Peyer's patch (tissue), 4 donors: Measurements from ENCODE around the gene AHCY. TPM values are rescaled to one million over a fixed set of nuclear protein-coding genes. Genes with fewer than 3 reads are reported as not detected.

Source experiments
- DNase-seq, 3 donors: peaks; one replicate each; pipeline ENCODE4 v3.0.0-alpha.2; 2017 to 2019
- H3K27ac ChIP-seq, 4 donors: fragments of 200-600 bp; sonication (generic); one replicate each; pipeline ENCODE4 v1.5.1; 2016 to 2019
- H3K27me3 ChIP-seq, 2 donors: fragments of 200-600 bp; sonication (generic); one replicate each; pipeline ENCODE4 v1.5.1; 2019
- H3K36me3 ChIP-seq, 3 donors: fragments of 200-600 bp; sonication (generic); one replicate each; pipeline ENCODE4 v1.5.1; 2016 to 2019
- H3K4me1 ChIP-seq, 4 donors: fragments of 200-600 bp; sonication (generic); one replicate each; pipeline ENCODE4 v1.5.1; 2016 to 2019
- H3K4me3 ChIP-seq, 4 donors: fragments of 200-600 bp; sonication (generic); 1 replicate in 3 of 4; 2 replicates in 1 of 4; pipeline ENCODE4 v1.5.1; 2016 to 2019; ENCODE audit warnings: mild to moderate bottlenecking in 1 of 4
- H3K9me3 ChIP-seq, 4 donors: fragments of 200-600 bp; sonication (generic); one replicate each; pipeline ENCODE4 v1.5.1; 2016 to 2019; ENCODE audit warnings: mild to moderate bottlenecking in 1 of 4
- CTCF ChIP-seq, 6 experiments: fragments of 450-650 bp in 4 of 6; fragments of 200-600 bp in 2 of 6; sonication (generic) in 1 of 6; IDR thresholded peaks; one replicate each; pipeline ENCODE4 v1.5.1; 2017 to 2019; ENCODE audit warnings: antibody characterized with exemption in 6 of 6, mild to moderate bottlenecking in 3 of 6, moderate library complexity in 1 of 6
- POLR2A ChIP-seq, 2 donors: fragments of 450-650 bp; IDR thresholded peaks; one replicate each; pipeline ENCODE4 v1.5.1; 2017; ENCODE audit warnings: antibody characterized with exemption in 2 of 2, mild to moderate bottlenecking in 2 of 2, moderate library complexity in 2 of 2
- total RNA-seq, 4 donors: library from RNA; depleted of rRNA; stranded (reverse); fragments of >200 nt; gene quantifications; one replicate each; pipeline ENCODE4 v1.1.0, GENCODE V29; 2016

The AHCY gene
- total RNA-seq, 4 donors from 2014 or later, result 46.9 to 52.4 (median 49.4) TPM

GRCh38 chr20:34311118-34312023 is 8.2 kb upstream of the AHCY start:
- H3K9me3 ChIP-seq, result no peaks in the 10 kb centered on the region
- peaks cover 0 to 30% (median 5%) of the 10 kb centered on the region in 4 donors for H3K4me1 ChIP-seq
- H3K36me3 ChIP-seq, result no peaks in the 10 kb centered on the region
- peak overlapping the region in 2 of 4 donors; percentile 65 to 69 for H3K27ac ChIP-seq
- DNase-seq, result peak in 2 of 3 donors; percentile 85 to 88
- no peaks in the 10 kb centered on the region for H3K27me3 ChIP-seq
- H3K4me3 ChIP-seq, result peak overlapping the region in 2 of 4 donors; percentile 43 to 47
- TF ChIP-seq CTCF (IDR thresholded peaks at IDR 0.05) (no peak), POLR2A (IDR thresholded peaks at IDR 0.05) (no peak)

GRCh38 chr20:34310481-34311117 is 7.4 kb upstream of the AHCY start:
- Histone ChIP-seq H3K27ac (peak overlapping the region in 2 of 4 donors; percentile 65 to 69), H3K4me3 (peak overlapping the region in 2 of 4 donors; percentile 43 to 47), H3K4me1 (peaks cover 0 to 30% (median 5%) of the 10 kb centered on the region in 4 donors), H3K27me3 (no peaks in the 10 kb centered on the region), H3K36me3 (no peaks in the 10 kb centered on the region), H3K9me3 (no peaks in the 10 kb centered on the region)
- TF ChIP-seq POLR2A (IDR thresholded peaks at IDR 0.05) (no peak), CTCF (IDR thresholded peaks at IDR 0.05) (no peak)
- no peak for DNase-seq

GRCh38 chr20:34309691-34310090 is 6.5 kb upstream of the AHCY start:
- H3K4me1 ChIP-seq, result peaks cover 0 to 30% (median 5%) of the 10 kb centered on the region in 4 donors
- TF ChIP-seq POLR2A (IDR thresholded peaks at IDR 0.05), result no peak
- peak overlapping the region in 1 of 4 donors; percentile 69 for H3K27ac ChIP-seq
- H3K9me3 ChIP-seq, result no peaks in the 10 kb centered on the region
- no peaks in the 10 kb centered on the region for H3K27me3 ChIP-seq
- DNase-seq, result no peak
- no peak overlapping the region for H3K4me3 ChIP-seq
- no peaks in the 10 kb centered on the region for H3K36me3 ChIP-seq

GRCh38 chr20:34305333-34306230 is 2.4 kb upstream of the AHCY start:
- peaks cover 0 to 26% (median 0%) of the 10 kb centered on the region in 4 donors for H3K4me1 ChIP-seq
- H3K9me3 ChIP-seq, result no peaks in the 10 kb centered on the region
- no peaks in the 10 kb centered on the region for H3K36me3 ChIP-seq
- H3K27ac ChIP-seq, result no peak overlapping the region
- no peak overlapping the region for H3K4me3 ChIP-seq
- no peak for DNase-seq
- no peaks in the 10 kb centered on the region for H3K27me3 ChIP-seq
- no peak for TF ChIP-seq POLR2A (IDR thresholded peaks at IDR 0.05)

GRCh38 chr20:34302312-34302722 is 838 bp downstream of the AHCY start:
- Histone ChIP-seq H3K27ac (peak overlapping the region; percentile 87 to 99 (median 90)), H3K27me3 (no peaks in the 10 kb centered on the region), H3K4me1 (peaks cover 0 to 16% (median 0%) of the 10 kb centered on the region in 4 donors), H3K4me3 (peak overlapping the region; percentile 77 to 91 (median 81)), H3K36me3 (no peaks in the 10 kb centered on the region), H3K9me3 (no peaks in the 10 kb centered on the region)
- no peak for DNase-seq
- TF ChIP-seq CTCF (IDR thresholded peaks at IDR 0.05) (no peak), POLR2A (IDR thresholded peaks at IDR 0.05) (no peak)
